22Rv1 (cell line): ENCODE results near the gene DPEP3.

Experiments
- H3K27ac ChIP-seq: fragments of 450-650 bp; 2 replicates; pipeline ENCODE4 v1.5.1; 2017
- CTCF ChIP-seq: fragments of 450-650 bp; IDR thresholded peaks from 2 replicates; pipeline ENCODE4 v1.5.1; 2017; ENCODE audit warnings: mild to moderate bottlenecking
- ZFX ChIP-seq: fragments of 450-650 bp; IDR thresholded peaks from 2 replicates; pipeline ENCODE4 v1.6.1; 2017; ENCODE audit warnings: antibody characterized with exemption, borderline replicate concordance

DPEP3 gene

DNA sequence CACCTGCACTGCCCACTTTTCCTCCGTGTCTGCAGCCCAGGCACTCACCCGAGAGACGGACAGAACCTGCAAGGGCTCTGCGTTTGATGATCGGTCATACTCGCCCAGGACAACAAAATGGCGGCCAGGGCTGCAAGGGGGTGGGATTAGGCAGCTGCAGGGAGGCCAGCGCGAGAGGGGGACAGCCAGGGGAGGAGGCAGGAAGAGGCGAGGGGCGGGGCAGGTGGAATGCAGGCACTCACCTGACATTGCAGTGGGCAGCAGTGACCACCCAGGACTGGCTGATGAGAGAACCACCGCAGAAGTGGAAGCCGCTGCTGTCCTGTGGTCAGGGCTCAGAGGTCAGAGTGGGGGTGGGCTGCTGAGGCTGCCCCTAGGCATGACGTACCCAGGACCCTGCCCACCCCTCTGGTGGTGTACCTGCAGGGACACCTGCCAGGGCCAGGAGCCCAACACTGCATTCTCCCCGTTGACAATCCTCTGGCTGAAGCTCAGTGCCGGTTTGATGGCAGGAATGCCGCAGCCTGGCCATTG is 49.6 kb downstream of the DPEP3 start:
- no peak overlapping the region for H3K27ac ChIP-seq
- TF ChIP-seq ZFX (no peak), CTCF (no peak)

DNA sequence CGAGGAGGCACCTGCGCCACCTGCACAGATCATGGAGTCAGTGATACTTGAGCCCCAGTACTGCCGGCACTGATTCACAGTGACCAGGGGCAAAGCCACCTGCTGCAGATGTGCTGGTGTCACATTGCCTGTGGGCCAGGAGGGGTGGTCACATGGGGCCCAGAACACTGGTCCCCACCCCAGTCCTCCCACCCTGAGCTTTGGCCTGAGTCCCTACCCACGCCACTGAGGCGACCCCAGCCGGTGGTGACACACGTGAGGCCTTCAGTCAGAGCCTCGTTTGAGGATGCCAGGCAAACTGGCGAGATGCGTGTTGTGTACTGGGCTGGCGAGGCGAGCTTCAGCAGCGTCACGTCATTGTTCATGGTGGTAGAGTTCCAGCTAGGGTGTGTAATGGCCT is 50.1 kb downstream of the DPEP3 start:
- H3K27ac ChIP-seq = no peak overlapping the region
- no peak for TF ChIP-seq CTCF
- no peak for TF ChIP-seq ZFX

DNA sequence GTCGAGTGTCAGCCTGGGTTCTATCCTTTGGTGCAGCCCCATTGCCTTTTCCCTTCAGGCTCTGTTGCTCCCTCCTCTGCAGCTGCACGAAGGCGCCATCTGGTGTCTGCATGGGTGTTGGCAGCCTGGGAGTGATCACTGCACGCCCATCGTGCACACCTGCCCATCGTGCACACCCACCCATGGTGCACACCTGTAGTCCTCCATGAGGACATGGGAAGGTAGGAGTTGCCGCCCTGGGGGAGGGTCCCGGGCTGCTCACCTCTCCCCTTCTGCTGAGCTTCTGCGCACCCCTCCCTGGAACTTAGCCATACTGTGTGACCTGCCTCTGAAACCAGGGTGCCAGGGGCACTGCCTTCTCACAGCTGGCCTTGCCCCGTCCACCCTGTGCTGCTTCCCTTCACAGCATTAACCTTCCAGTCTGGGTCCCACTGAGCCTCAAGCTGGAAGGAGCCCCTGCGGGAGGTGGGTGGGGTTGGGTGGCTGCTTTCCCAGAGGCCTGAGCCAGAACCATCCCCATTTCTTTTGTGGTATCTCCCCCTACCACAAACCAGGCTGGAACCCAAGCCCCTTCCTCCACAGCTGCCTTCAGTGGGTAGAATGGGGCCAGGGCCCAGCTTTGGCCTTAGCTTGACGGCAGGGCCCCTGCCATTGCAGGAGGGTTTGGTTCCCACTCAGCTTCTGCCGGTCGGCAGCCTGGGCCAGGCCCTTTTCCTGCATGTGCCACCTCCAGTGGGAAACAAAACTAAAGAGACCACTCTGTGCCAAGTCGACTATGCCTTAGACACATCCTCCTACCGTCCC is 51.5 kb downstream of the DPEP3 start:
- TF ChIP-seq CTCF (peak; percentile 96), ZFX (no peak)

GRCh38 chr16:67928147-67928546 is 52.2 kb downstream of the DPEP3 start:
- TF ChIP-seq ZFX = no peak
- TF ChIP-seq CTCF = no peak
- H3K27ac ChIP-seq = no peak overlapping the region

More for the DNA sequence above, 51.5 kb downstream of the DPEP3 start:
- no peak overlapping the region for H3K27ac ChIP-seq

DNA sequence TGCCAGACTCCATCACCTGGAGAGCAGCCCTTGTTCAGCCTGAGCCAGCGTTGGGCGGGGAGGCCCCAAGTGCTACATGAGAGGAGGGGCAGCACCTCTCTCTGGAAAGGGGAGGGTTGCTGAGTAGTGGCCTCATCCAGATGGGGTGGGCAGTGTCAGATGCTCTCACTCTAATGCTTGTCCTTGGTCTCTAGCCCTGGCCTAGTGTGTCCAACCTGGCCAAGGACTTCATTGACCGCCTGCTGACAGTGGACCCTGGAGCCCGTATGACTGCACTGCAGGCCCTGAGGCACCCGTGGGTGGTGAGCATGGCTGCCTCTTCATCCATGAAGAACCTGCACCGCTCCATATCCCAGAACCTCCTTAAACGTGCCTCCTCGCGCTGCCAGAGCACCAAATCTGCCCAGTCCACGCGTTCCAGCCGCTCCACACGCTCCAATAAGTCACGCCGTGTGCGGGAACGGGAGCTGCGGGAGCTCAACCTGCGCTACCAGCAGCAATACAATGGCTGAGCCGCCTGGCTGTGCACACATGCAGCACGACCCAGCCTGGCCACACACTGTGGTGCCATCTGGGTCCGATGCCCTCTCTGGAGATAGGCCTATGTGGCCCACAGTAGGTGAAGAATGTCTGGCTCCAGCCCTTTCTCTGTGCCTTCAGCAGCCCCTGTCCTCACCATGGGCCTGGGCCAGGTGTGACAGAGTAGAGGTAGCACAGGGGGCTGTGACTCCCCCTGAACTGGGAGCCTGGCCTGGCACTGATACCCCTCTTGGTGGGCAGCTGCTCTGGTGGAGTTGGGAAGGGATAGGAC is 53.0 kb downstream of the DPEP3 start:
- H3K27ac ChIP-seq = no peak overlapping the region
- TF ChIP-seq CTCF (no peak), ZFX (no peak)

DNA sequence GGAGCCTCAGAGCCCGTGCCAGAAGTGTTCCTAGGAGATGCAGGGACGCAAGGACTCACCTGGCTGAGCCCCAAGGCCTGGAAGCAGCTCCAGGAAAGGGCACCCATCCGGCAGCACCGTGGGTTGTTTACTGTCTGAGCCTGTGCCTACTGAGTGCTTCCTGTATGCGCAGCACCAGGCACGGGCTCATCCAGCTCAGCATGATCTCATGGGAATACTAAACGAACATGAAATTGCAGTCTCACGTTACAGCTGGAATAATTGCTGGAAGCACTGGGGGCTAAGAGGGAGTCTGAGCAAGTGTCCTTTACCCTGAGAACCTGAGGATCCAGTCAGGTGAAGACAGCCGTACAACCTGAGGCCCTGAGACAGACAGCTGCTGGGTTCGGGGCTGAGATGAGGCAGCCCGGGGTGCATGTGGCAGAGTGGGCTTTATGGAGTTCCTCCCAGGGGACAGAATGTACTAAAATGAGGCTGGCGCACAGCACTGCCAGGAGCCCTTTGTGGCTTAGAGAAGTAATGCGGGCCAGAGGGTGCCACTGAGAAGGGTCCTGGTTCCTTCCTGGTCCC is 54.0 kb downstream of the DPEP3 start:
- TF ChIP-seq ZFX (no peak), CTCF (no peak)
- H3K27ac ChIP-seq = peak overlapping the region; percentile 20; the same call in 1 of the 2 replicates
